Adrenal gland (tissue), 5 donors: ENCODE measurements around the gene P2RY2.

ENCODE experiments used
- POLR2A ChIP-seq, 2 donors: fragments of 450-650 bp; IDR thresholded peaks; one replicate each; pipeline ENCODE4 v1.6.1; 2017; ENCODE audit warnings: antibody characterized with exemption in 2 of 2, mild to moderate bottlenecking in 2 of 2, moderate library complexity in 1 of 2
- TF ChIP-seq, protein P1 (sequence below), 6 experiments: fragments of 450-650 bp in 4 of 6; fragments of 200-600 bp in 2 of 6; sonication (generic) in 1 of 6; IDR thresholded peaks; 1 replicate in 5 of 6; 2 replicates in 1 of 6; pipeline versions ENCODE4 v1.5.1 to v1.8.0; 2016 to 2021; ENCODE audit warnings: antibody characterized with exemption in 6 of 6, mild to moderate bottlenecking in 2 of 6, moderate library complexity in 1 of 6
- donor health status: DM: no; HTN: no; CAD: no.

GRCh38 chr11:73262851-73263495 lies 44.9 kb downstream of the P2RY2 start:
- TF ChIP-seq POLR2A (IDR thresholded peaks at IDR 0.05) = no peak
- TF ChIP-seq, protein P1, sequence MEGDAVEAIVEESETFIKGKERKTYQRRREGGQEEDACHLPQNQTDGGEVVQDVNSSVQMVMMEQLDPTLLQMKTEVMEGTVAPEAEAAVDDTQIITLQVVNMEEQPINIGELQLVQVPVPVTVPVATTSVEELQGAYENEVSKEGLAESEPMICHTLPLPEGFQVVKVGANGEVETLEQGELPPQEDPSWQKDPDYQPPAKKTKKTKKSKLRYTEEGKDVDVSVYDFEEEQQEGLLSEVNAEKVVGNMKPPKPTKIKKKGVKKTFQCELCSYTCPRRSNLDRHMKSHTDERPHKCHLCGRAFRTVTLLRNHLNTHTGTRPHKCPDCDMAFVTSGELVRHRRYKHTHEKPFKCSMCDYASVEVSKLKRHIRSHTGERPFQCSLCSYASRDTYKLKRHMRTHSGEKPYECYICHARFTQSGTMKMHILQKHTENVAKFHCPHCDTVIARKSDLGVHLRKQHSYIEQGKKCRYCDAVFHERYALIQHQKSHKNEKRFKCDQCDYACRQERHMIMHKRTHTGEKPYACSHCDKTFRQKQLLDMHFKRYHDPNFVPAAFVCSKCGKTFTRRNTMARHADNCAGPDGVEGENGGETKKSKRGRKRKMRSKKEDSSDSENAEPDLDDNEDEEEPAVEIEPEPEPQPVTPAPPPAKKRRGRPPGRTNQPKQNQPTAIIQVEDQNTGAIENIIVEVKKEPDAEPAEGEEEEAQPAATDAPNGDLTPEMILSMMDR (IDR thresholded peaks at IDR 0.05) = no peak
